ENCODE results near the gene TXK. TPM values are rescaled to one million over a fixed set of nuclear protein-coding genes. Genes with fewer than 3 reads are reported as not detected.

Gene TXK
- not detected for total RNA-seq (ENCODE audit: unreplicated experiment)
- long read RNA-seq: 0 reads

- Mint-ChIP-seq H3K27me3 (ENCODE audit: unreplicated experiment) (no peaks in the 10 kb centered on the region), H3K4me3 (ENCODE audit: unreplicated experiment) (no peak within 1 kb of the TSS), H3K27ac (ENCODE audit: unreplicated experiment) (no peak within 1 kb of the TSS), H3K9me3 (ENCODE audit: unreplicated experiment) (peaks cover 2% of the 10 kb centered on the region), H3K36me3 (ENCODE audit: unreplicated experiment) (no peaks in the 10 kb centered on the region), H3K4me1 (ENCODE audit: low read depth, unreplicated experiment) (no peaks in the 10 kb centered on the region)
- TF ChIP-seq, protein P1, sequence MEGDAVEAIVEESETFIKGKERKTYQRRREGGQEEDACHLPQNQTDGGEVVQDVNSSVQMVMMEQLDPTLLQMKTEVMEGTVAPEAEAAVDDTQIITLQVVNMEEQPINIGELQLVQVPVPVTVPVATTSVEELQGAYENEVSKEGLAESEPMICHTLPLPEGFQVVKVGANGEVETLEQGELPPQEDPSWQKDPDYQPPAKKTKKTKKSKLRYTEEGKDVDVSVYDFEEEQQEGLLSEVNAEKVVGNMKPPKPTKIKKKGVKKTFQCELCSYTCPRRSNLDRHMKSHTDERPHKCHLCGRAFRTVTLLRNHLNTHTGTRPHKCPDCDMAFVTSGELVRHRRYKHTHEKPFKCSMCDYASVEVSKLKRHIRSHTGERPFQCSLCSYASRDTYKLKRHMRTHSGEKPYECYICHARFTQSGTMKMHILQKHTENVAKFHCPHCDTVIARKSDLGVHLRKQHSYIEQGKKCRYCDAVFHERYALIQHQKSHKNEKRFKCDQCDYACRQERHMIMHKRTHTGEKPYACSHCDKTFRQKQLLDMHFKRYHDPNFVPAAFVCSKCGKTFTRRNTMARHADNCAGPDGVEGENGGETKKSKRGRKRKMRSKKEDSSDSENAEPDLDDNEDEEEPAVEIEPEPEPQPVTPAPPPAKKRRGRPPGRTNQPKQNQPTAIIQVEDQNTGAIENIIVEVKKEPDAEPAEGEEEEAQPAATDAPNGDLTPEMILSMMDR (IDR thresholded peaks at IDR 0.05; ENCODE audit: partially characterized antibody, unreplicated experiment): no peak
- no peak for DNase-seq
Observed at GRCh38 chr4:48134081-48134480, at the start of gene TXK. TSS of gene TXK (minus strand) at chr4:48134250. CDS start at chr4:48134170, 80 bp downstream.

DNA sequence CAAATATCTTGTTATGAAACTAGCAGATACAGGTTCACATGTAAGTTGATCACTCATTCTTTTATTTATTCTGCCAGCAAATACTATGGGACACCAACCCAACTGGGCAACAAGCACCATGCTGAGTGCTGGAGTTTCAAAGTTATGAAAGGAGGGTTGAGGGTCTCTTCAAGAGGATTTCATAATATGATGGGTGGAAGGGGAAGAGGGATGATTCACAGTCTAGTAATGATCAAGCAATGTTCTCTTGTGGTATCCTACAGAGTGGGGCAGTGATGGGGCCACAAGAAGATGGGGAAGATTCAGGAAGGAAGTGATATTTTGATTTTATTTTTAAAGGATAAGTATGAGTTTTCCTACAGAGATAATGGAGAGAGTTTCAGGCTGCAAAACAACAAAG is 46.2 kb upstream of the TXK start:
- Mint-ChIP-seq H3K4me3 (ENCODE audit: unreplicated experiment) (no peak overlapping the region), H3K9me3 (ENCODE audit: unreplicated experiment) (peaks cover 5% of the 10 kb centered on the region), H3K36me3 (ENCODE audit: unreplicated experiment) (peaks cover 10% of the 10 kb centered on the region), H3K27ac (ENCODE audit: unreplicated experiment) (no peak overlapping the region), H3K27me3 (ENCODE audit: unreplicated experiment) (no peaks in the 10 kb centered on the region), H3K4me1 (ENCODE audit: low read depth, unreplicated experiment) (no peaks in the 10 kb centered on the region)
- no peak for DNase-seq
- TF ChIP-seq, protein P1 (IDR thresholded peaks at IDR 0.05; ENCODE audit: partially characterized antibody, unreplicated experiment): no peak

DNA sequence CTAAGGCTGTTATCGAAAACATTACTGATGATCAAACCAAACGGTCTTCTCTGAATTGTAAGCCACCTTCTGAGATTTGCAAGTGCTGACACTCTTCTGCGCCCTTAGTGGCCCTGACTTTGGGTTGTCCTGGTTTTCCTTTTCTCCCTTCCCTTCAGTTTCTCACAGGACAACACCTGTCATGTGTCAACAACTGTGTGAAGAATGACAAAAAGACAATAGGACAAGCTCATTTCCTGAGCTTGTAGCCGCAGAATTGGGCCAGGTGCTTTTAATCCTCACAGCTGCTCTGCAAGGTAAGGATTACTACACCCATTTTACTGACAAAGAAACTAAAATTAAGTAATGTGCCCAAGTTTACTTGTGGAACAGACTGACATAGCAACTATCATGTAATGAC is 44.9 kb upstream of the TXK start:
- DNase-seq: no peak
- no peak overlapping the region for H3K4me3 Mint-ChIP-seq (ENCODE audit: unreplicated experiment)
- H3K9me3 Mint-ChIP-seq (ENCODE audit: unreplicated experiment): peaks cover 5% of the 10 kb centered on the region
- H3K27ac Mint-ChIP-seq (ENCODE audit: unreplicated experiment): no peak overlapping the region
- no peaks in the 10 kb centered on the region for H3K27me3 Mint-ChIP-seq (ENCODE audit: unreplicated experiment)
- TF ChIP-seq, protein P1 (IDR thresholded peaks at IDR 0.05; ENCODE audit: partially characterized antibody, unreplicated experiment): no peak
- H3K36me3 Mint-ChIP-seq (ENCODE audit: unreplicated experiment): peaks cover 10% of the 10 kb centered on the region
- H3K4me1 Mint-ChIP-seq (ENCODE audit: low read depth, unreplicated experiment): no peaks in the 10 kb centered on the region

DNA sequence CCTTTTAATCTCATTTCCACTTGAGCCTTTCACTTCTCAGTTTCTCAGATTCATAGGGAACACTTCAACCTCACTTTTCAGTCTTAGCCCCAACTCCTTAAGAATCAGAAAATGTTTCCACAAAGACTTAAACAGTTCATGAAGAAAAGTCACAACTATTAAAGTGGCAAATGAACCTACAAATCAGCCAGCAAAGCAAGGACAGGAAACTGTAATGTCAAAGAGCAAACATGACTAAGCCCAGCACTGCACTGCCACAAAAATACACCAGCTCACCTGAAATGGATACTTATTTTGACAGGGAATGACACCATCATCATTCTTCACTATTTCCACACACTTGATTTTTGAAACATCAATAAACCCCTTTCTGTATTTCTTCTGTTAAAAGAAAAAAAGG is 41.8 kb upstream of the TXK start:
- Mint-ChIP-seq H3K27ac (ENCODE audit: unreplicated experiment) (no peak overlapping the region), H3K9me3 (ENCODE audit: unreplicated experiment) (peaks cover 3% of the 10 kb centered on the region), H3K4me1 (ENCODE audit: low read depth, unreplicated experiment) (no peaks in the 10 kb centered on the region), H3K27me3 (ENCODE audit: unreplicated experiment) (no peaks in the 10 kb centered on the region), H3K4me3 (ENCODE audit: unreplicated experiment) (no peak overlapping the region), H3K36me3 (ENCODE audit: unreplicated experiment) (peaks cover 14% of the 10 kb centered on the region)
- DNase-seq: no peak
- TF ChIP-seq, protein P1 (IDR thresholded peaks at IDR 0.05; ENCODE audit: partially characterized antibody, unreplicated experiment): no peak

GRCh38 chr4:48175328-48175727 is 41.3 kb upstream of the TXK start:
- Mint-ChIP-seq H3K9me3 (ENCODE audit: unreplicated experiment) (peaks cover 3% of the 10 kb centered on the region), H3K27ac (ENCODE audit: unreplicated experiment) (no peak overlapping the region), H3K4me1 (ENCODE audit: low read depth, unreplicated experiment) (no peaks in the 10 kb centered on the region)

More at GRCh38 chr4:48175328-48175727, 41.3 kb upstream of the TXK start:
- TF ChIP-seq, protein P1 (IDR thresholded peaks at IDR 0.05; ENCODE audit: partially characterized antibody, unreplicated experiment): no peak
- Mint-ChIP-seq H3K27me3 (ENCODE audit: unreplicated experiment) (no peaks in the 10 kb centered on the region), H3K36me3 (ENCODE audit: unreplicated experiment) (peaks cover 14% of the 10 kb centered on the region), H3K4me3 (ENCODE audit: unreplicated experiment) (no peak overlapping the region)
- DNase-seq: no peak

All from glutamatergic neuron (in vitro differentiated cells).